ENCODE data around the gene ZGLP1.
"Not testable (repeated sequence)": the region's sequence is repeated elsewhere in the genome, so short reads cannot be mapped to it uniquely, and the experiment has no call there.

ZGLP1 gene

DNA sequence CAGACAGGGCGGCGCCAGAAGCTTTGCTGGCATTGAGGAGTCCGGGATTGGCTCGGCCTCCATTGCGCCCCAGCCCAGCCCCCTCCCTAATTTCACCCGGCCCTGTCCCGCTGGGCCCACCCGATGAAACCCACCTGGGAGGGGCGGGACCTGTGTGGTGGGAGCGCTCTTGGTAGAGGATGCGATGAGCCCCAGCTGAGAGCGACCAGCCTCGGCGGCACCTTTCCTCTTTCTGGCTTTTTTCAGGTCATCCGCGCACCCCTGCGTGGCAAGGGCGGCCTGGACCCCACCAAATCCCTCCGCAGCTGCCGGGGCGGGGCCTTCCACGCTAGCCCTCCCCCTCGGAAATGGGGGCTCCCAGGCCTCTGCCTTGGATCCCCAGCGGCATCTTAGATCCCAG lies at the start of gene ZGLP1:
Gene ZGLP1 (minus strand): TSS at position 393 of the 400 bp plus-strand sequence.
- no peak for DNase-seq

DNA sequence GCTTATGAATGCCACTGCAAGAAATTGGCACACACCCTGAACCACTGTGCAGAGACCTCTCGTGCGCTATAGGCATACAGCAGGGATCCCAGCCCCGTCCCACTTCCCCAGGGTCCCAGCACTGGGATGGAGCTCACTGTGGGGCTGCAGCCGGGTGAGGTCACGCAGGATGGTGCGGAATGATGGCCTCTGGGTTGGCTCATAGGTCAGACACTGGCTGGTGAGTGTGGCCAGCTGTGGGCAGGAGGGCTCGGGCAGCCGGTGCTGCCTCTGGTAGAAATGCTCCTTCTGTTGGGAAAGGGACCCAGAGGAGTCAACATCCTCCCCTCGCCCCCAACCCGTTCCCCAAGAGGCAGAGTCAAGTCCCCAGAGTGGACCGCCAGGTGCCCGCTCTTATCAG lies 46.8 kb upstream of the ZGLP1 start:
- no peak for DNase-seq

DNA sequence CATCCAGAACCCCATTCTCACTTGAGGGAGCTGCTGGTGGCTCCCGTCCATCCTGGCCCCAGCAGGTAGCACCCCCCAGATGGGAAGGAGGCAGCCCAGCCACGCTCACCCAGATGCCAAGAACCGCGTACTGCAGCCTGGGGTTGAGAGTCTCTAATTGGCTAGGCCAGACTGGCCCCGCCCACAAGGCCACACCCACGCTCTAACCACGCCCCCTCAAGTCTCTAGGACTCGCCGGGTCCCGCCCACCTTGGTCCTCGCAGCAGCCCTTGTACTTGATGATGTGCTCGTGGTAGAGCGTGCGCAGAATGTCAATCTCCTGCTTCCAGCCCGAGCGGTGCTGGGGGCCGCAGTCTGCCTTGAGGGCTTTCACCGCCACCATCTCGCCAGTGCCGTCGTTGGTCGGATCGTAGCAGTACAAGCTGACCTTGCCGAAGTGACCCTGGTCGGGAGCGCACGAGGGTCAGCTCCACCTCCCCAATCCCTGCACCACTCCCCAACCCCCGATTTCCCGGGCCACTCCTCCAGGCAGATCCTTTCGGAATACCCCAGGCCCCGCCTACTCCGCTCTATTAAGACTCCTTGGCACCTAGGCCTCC lies 44.3 kb upstream of the ZGLP1 start:
- no peak for DNase-seq

DNA sequence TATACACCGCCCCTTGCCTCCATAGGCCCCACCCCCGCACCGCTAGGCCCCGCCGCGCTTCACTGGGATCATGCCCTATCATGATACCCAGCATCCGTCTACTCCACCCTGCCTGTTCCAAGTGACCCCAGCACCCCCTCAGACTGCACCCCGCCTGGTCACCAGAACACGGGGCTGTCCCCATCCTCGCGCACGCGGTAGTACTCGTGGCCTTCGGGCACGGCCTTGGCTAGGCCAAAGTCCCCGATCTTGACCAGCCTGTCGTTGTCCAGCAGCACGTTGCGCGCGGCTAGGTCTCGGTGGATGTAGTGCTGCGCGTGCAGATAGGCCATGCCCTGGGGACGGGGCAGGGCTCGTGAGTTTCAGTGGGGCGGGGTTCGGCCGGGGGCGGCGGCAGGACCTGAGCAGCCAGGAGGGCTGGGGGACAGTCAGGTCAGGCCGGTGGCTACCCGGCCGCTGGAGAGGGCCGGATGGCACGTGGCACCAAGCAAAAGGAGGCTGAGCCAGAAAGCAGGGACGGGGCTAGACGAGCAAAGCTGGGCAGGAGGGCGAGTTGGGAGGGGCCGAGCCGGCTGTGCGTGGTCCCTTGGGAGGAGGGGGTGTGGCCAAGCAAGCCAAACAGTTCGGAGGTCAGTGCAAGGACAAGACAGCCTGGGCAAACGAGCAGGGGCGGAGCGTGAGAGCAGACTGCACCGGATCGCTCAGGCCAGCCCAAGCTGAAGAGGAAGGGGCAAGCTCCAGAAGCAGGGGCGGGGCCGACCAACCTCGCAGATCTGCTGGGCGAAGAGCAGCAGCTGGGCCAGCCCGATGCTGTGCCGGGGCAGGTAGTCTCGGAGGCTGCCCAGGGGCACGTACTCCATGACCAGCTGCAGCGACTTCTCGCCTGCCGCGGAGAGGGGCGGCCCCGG lies 43.4 kb upstream of the ZGLP1 start:
- DNase-seq, result no peak

DNA sequence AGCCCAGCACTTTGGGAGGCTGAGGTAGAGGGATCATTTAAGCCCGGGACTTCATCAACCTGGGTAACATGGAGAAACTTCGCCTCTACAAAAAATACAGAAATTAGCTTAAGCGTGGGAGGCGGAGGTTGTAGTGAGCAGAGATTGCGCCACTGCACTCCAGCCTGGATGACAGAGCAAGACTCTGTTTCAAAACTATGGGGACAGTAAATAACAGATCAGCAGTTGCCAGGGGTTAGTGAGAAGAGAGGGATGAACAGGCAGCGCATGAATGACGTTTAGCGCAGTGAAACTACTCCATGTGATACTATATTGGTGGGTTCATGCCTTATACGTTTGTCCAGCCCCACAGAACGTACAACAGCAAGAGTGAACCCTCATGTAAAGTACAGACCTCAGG lies 36.9 kb upstream of the ZGLP1 start:
- DNase-seq, result no peak

DNA sequence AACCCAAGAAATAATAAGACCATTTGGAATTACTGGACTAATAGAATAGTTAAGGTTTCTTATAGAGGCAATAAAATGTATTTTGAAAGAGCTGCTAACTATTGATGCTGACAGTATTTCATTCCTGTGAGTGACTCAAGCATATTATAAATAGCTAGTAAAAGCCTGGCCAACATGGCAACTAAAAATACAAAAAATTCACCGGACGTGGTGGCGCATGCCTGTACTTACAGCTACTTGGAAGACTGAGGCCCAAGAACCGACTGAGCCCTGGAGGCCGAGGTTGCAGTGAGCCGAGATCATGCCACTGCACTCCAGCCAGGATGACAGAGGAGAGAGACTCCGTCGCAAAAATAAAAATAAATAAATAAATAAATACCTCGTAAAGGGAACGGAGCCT lies 35.2 kb upstream of the ZGLP1 start:
- DNase-seq, result no peak

DNA sequence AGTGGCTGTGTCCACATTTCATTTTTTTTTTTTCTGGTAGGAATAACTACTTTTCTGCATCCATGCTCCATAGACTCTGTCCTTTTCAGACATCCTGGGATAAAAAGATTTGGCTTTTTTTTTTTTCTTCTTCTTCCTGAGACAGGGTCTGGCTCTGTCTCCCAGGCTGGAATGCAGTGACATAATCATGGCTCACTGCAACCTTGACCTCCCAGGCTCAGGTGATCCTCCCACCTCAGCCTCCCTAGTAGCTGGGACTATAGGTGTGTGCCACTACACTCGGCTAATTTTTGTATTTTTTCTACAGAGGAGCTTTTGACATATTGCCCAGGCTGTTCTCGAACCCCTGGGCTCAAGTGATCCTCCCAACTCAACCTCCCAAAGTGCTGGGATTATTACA lies 33.9 kb upstream of the ZGLP1 start:
- no peak for DNase-seq

DNA sequence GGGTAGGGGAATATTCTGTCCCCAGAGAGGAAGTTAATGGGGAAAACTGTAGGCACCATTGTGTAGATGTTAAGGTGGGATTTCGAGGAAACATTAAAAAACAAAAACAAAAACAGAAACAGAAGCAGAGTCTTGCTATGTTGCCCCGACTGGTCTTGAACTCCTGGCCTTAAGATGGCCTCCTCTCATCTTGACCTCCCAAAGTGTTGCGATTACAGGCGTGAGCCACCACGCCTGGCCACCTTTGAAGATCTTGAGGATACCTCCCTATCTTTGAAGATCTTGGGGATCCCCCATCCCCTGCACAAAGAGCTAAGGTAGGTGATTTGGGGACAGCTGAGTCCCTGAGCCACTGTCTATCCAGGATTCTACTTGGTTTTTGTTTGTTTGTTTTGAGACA lies 30.4 kb upstream of the ZGLP1 start:
- DNase-seq, result no peak

DNA sequence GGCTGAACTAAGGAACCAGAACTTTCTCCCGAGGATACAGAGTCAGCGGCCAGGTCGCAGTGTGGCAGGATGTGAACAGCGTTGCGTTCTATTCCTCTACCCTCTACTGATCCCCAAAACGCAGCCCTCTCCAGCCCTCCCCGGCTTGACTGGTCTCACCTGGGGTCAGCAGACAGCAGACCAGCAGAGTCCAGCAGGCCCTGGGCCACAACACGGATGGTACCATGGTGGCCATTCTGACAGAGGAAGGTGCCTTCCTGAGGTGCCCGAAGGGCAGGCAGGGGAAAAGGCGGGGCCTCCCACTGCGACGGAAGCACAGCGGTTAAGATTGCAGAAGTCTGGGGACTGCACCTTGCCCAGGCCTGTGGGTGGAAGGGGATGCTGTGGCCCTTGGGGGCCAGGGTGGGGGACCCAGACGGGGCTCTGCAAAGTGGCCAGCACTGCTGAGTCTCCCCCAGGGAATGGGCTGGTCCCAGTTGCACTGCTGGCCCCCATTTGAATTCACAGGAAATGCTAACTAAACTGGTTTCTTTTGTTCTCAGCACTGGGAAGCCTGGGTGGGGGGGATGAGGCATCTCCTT lies 29.9 kb upstream of the ZGLP1 start, which contains the start of gene ICAM3:
Gene ICAM3 (minus strand): TSS at position 245 of the 581 bp plus-strand sequence. CDS start 10 bp downstream, at position 235.
- DNase-seq, result peak; percentile 35 to 40

DNA sequence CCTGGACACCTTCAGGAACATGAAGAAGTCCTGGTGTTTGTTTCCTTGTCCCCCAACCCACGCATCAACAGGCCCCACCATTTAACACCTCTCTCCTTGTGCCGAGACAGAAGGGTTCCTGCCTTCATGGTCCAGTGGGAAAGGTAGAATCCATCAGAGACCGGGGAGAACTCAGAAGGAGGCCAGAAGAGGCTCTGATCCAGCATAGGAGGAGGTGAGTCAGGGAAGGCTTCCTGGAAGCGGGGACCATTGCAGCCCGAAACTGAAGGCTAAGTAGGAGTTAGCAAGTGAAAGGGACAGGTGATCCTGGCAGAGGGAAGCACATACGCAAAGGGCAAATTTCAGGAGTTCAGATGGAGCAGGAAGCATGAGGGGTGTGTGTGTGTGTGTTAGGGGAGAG lies 29.3 kb upstream of the ZGLP1 start:
- no peak for DNase-seq

DNA sequence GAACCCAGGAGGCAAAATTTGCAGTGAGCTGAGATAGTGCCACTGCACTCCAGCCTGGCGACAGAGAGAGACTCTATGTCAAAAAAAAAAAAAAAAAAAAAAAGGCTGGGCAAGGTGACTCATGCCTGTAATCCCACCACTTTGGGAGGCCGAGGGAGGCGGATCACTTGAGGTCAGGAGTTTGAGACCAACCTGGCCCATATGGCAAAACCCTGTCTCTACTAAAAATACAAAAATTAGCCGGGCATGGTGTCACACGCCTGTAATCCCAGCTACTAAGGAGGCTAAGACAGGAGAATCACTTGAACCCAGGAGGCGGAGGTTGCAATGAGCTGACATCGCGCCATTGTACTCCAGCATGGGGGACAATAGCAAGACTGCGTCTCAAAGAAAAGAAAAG lies 27.1 kb upstream of the ZGLP1 start:
- not testable (repeated sequence) for DNase-seq

DNA sequence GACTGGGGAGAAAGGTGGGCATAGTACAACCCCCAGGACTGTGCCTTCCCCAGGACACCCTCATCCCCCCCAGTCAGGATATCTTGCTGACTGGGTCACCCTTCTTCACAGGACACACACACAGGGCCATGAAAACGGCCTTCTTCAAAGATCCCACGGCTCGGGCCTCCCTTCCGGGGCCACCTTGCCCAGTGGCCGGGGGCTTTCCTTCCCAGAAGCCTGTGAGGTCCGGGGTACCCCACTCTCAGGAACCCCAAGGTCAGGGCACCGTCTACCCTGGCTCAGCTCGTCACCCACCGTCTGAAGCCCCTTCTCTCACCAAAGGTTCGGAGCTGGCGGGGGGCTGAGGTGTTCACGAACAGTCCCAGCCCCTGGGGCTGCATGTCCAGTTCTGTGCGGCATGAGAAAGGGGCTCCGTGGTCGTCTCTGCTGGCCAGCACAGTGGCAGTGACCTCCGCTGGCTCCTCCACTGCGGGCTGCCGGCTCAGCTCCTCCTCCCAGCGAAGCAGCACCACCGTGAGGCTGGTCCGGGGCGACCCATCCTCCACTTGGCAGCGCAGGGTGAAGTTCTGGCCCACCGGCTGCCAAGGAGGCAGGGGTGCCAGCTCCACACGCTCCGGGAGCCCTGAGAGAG lies 25.9 kb upstream of the ZGLP1 start:
- no peak for DNase-seq

DNA sequence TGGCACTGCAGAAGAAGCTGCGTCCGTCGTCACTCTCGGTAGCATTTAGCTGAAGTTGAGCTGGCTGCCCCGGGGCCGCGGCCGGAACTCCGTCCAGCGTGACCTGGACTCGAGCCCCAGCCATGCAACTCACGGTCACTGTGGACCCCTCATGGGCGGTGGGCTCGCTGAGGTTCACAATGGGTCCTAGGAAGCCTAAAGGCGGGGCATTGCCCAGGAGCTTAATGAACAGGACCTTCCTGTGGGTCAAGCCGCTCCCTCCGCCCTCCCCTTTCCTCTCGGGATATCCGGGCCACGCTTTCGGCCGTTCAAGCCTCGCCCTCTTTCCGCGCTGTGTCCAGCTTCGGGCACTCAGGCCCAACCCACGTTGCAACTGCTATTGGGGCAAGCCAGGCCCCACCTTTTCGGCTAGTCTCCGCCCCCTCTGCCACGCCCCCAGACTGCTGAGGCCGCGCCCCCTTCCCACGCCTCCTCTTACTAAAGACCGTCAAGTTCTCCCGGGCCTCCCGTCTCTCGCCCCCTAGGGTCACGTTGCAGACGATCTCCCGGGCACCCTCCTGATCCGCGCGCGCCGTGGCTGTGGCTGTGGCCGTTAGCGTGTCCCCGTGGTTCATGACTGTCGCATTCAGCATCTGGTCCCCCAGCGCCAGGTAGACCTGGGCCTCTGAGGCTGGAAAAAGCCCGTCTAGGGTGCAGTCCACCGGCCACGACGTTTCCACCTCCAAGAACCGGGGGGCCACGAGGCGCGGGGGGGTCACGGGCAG lies 25.2 kb upstream of the ZGLP1 start:
- no peak for DNase-seq

DNA sequence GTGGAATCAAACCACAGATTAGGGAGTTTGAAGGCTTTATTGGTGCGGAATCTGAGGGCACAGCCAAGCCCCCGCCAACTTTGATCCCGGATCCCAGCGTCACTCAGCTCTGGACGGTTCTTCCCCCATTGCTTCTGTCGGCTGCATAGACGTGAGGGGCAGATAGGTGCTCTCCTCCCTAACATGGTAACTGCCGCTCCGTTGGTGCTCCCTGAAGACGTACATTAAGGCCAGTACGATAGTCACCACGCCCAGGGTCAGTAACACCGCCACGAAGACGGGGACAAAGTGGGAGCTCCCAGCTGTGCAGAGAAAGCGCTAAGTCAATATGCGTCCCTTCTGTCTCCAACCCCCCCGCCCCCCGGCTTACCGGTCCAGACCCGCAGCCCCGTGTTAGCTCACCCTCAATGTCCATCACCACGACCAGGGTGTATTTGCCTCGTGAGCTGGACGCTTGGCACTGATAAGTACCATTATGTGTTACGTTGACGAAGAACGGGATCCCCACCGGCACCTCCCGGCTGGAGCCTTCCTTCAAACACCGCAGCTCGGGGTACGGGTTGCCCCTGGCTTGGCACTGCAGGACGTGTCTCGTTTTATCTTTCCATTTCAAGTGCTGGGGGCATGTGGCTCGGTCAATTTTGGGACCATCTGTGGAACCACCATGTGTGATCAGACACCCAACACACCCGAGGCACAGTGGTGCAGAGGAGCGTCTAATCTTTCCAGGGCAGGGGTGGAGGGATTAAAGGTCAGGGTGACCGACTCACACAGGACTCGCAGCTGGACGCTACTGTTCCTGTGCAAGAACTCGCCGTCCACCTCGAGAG lies 24.4 kb upstream of the ZGLP1 start:
- DNase-seq, result no peak

DNA sequence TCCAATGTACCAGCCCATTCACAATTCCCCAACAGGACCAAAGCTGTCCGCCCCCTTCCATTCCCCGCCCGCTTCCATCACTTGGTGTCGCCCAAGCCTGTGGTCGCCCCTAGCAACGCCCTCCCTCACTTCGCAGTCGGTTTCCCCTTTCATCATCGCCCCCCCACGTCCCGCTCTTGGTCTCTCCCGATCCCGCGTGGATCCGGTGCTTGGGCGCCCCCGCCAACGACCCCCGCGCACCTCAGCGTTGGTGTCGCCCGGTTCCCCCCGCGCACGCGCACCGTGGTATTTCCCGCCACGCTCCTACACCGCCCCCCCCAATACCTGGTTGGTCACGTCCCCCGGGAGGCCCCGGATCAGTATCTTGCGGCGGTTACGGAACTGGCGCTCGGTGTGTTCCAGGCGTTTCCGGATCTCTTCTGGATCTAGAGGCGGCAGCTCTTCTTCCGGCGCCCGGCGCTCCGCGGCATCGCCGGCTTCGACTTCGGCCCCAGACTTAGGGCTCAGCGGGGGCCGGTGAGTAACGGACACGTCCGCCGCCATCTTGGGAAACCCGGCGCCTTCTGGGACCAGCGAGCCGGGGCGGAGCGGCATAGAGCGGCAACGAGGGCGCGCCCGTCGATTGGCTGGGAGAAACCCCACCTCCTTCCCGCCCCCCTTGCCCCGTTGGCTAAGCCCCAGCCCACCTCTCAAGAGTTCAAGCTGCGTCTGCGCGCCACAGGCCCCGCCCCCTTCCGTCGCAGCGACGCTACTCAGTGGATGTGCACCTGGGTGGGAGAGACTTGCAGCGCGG lies 23.5 kb upstream of the ZGLP1 start, which contains the start of gene RAVER1:
Gene RAVER1 (minus strand): TSS at position 565 of the 793 bp plus-strand sequence. CDS start 22 bp downstream, at position 543.
- peak; percentile 97 to 98 for DNase-seq

DNA sequence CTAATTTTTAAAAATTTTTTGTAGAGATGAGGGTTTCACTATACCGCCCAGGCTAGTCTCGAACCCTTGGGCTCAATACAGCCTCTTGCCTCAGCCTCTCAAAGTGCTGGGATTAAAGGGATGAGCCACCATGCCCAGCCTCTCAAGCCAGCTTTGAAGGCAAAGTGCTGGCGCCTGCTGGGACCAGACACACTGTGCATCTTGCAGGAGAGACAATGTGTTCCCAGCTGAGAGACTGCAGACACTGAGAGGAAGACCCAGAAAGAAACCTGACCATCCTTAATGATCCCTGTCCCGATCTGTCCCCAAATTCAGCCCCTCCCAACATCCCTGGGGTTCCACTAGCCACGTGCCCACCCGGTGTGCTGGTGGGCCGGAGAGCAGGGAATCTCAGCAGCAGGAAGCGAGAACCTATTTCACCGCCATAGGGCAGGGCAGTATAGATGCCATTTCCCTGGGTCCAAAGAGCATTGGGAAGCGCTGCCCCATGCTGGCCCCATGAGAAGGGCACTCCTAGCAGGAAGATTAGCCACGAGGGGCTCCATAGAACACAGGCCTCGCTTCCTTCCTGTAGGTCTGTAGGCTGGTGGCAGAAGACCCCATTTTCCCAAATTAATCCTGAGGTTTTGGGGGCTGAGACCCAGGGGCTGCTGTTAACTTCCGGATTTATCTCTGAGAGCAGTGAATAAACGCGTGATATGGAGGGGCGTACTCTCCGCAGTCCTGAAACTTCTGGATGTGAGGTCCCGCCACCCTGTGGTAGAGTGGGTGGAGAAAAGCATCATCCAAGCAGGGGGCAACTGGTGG lies 22.7 kb upstream of the ZGLP1 start:
- no peak for DNase-seq

DNA sequence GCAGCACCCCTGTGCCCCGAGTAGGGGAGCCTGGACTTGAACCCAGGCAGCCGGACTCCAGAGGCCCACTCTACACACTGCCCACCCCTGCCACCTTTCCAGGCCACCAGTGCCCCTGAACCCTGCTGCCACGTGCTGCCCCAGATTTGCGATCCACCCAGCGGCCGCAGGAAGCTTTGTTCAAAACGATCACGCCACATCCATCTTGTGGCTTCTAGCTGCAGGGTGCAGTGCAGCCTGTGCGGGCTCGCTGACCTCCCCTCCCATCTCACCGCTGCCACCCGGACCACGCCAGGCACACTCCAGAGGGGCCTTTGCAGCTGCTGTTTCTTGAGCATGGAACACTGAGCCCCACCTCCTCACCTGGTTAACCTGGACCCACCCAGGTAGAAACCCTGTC lies 19.9 kb upstream of the ZGLP1 start:
- no peak for DNase-seq

DNA sequence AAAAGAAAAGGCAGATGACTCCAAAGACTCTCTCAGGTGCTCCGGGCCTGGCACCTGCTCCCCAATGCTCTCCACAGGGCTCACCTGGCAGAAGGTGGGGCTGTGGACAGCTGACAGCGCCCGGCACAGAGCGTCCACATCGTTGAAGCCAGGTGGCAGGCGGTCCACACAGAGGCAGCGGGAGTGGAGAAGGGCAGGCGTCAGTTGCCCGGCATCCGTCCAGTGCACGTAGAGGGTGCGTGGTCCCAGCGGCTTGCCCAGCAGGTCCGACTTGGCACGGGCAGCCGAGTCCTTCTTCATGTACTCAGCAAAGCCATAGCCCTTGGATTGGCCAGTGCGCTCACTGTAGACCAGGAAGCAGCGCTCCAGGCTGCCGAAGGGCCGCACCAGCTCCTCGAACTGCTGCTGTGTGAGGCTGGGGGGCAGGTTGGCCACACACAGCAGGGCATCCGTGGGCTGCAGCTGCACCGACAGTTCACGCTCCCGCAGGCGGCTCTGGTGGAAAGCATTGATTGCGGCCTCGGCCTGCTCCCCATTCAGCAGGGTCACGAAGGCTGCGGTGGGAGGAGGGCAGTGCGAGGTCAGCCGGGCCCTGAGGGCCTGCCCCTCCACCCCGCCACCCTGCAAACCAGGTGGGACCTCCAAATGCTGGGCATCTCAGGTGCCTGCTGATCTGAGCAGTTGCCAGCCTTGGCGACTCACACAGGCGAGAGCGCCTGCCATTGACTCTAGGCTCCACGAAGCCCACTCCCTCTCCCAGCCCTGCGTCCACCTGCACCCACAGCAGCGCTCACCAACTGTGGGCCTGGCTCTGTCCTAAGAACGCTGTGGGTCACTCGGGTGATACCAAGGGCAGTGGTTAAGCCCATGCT lies 19.2 kb upstream of the ZGLP1 start:
- DNase-seq, result no peak

DNA sequence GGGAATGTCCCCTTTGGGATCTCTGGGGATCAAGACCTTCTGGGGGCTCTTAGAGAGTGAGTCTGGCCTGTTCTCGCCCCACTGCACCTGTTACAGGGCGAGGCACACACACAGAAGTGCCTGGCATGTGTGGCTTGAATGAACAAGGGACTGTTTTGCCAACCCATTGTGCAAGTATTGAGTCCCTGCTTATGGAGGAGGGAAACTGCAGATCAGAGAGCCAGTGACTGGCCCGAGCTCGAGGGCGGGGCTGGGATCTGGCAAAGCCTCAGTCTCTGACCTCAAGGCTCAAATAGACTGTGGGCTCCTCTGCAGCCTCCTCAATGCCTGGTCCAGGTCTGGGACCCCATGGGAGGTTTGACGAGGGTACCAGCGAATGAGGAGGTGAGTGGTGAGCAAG lies 18.2 kb upstream of the ZGLP1 start:
- DNase-seq, result no peak

Measured in activated CD4-positive, alpha-beta T cell treated with anti-CD3 and anti-CD28 coated beads, Interleukin-2, amount 50 U/mL, for 4 hours (primary cell).